Amygdala (tissue), 56 donors: ENCODE measurements around the gene PAPPA2.

ENCODE experiments used
- DNase-seq, 56 donors: peaks; one replicate each; lab custom pipeline; 2025; lab: John Stamatoyannopoulos, UW

Gene PAPPA2

DNA sequence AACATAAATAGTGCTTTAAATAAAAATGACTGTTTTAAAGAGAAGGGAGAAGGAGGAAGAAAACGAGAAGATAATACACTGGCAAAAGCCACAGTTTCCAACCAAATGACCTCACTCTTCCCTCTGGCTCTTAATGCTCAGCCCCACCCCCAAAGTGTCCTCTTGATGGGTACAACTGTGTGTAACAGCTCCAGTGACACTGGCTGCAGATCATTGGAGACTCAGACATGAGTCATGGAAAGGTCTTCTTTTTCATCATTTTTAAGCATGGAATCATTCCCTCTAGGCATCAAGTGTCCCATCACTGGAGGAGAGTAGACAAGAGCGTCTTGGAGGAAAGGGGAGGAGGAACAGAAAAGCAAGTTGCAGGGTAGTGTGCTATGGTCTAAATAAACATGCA, 333.0 kb downstream of the PAPPA2 start:
- DNase-seq = no peak

DNA sequence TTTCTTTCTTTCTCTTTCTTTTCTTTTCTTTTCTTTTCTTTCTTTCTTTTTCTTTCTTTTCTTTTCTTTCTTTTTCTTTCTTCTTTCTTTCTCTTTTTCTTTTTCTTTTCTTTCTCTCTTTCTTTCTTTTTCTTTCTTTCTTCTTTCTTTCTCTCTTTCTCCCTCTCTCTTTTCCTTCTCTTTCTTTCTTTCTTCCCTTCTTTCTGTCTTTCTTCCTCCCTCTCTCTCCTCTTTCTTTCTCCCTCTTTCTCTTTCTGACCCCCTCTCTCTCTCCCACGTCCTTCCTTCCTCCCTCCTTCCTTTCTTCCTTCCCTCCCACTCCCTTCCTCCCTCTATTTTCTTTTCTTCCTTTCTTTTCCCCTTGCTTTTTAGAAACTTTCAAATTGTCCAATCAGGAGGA, 333.6 kb downstream of the PAPPA2 start:
- DNase-seq = no peak

DNA sequence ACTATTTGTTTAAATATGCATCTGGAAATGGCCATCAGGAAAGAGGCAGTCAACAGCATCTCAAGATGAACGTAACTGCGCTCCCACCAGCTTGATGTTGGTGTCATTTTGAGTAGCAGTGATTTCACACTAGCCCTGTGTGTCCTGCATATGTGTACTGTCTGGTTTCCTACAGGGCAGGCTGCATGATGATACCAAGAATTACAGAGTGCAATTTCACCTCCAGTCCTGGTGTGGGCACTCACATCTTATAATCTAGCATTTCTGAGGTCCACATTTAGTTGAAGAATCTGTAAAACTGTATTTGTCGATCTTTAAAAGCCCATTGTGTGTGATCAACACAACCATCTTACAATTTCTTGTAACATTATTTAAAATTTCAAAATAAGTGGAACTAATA, 336.4 kb downstream of the PAPPA2 start:
- no peak for DNase-seq

DNA sequence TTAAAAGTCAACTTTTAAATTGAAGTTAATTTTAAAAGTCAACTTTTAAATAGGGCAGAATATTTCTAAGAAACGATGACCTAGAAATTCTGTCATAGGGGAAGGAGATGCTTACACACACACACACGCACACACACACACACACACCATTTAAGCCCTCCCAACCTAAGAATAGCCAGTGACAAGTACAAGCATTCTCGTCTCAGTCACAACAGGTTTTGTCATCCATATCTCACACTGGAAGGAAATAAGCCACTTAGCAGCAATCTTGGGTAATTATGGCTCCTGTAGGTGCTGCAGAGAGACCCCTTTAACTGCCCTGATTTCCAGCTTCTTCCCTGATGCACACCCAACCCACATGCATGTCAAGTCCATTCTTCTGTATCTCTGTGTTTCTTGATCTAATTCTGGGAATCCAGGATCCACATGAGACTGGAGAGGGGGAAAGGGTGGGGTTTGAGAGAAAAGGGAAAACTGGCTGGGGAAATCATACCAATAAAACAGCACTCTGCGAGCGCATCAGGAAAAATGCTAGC, 338.1 kb downstream of the PAPPA2 start:
- no peak for DNase-seq

DNA sequence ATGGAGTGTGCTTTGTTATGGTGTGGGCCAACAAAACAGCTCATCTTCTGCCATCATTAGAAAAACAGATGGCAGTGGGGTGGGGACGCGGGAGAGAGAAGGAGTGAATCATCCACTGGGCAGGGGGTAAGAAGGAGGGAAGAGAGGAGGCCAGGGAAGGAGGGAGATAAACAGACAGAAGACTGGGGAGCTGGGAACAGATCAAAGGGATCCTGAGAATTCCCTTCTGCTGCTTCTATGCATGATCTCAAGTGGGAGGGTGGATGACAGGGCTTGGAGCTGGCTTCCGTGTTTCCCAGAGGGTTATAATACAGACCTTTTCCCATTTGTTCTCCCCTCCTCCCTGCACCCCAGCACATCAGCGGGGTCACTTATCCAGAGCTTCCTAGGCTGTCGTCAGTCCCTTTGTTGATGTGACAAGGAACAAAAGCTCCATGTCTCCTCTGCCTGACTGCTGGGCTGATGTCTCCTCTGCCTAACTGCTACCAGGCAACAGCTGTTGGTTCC, 338.6 kb downstream of the PAPPA2 start:
- DNase-seq = peak in 17 of 56 donors; percentile 2 to 52 (median 12)

DNA sequence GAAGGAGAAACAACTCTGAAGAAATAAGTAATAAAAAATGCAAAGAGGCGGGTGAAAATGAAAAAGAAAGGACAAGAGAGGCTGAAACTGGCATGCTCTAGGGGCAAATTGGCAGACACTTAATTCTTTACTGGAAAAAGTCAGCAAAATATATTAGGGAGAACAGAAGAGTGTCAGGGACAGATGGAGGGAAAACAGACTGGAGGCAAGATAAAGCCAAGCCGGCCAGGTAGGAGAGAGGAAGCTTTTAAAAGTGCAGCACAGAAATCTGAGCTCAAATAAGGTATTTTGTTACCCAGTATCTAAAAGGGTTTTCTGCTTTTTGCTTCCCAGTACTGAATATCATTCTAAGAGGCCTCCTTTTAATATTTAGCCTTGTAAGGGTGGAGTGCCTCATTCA, 339.3 kb downstream of the PAPPA2 start:
- DNase-seq = no peak

DNA sequence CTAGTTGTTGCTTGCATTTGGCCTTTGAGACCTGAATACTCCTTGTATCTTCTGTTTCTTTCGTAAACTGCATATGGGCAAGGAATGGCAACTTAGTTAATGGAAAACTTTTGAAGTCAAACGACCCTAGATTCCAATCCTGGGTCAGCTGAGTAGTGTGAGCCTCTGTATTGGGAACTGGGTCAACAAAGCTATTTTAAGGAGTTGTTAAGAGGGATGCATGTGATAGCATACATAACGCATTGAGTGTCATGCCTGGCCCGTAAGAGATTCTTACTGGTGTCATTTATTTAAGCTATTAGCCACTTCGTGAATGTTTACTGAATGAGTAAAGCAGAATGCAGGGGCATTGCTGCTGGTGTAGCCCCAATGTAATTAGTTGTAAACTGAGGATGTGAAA, 340.1 kb downstream of the PAPPA2 start:
- no peak for DNase-seq

DNA sequence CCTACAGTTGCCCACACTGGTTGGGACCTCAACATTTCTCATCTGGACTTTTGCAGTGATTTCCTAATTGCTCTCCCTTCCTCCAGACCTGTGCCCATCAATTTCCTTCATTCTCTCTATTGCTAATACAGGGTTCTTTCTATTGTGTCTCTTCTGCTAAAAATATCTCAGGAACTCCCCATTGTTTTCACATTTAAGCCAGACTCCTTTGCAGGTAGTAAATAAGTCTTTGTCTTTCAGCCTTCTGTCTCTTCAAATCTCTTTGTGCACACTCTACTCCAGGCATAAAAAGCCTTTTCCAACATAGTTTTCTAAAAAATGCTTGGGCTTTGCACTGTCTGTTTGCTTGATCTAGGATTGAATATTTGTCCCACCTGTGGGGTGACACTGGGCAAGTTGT, 340.6 kb downstream of the PAPPA2 start:
- no peak for DNase-seq

DNA sequence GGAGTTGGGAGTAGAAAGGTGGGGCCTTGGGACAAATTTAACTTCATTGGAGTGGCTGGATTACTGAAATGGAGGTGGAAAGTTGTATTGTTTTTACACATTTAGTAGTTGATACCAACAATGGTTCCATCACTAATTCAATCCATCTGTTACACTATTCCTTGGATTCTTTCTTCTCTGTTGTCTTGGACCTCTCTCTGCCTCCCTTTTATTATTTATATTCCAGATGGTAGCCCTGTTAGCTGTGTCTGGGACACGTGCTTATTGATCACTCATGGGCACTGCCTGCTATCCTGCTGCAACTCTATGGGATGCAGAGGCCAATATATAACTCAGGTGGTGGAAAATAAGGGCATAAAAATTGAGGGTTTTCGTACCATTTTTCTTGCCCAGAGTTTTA, 346.3 kb downstream of the PAPPA2 start:
- DNase-seq = no peak

DNA sequence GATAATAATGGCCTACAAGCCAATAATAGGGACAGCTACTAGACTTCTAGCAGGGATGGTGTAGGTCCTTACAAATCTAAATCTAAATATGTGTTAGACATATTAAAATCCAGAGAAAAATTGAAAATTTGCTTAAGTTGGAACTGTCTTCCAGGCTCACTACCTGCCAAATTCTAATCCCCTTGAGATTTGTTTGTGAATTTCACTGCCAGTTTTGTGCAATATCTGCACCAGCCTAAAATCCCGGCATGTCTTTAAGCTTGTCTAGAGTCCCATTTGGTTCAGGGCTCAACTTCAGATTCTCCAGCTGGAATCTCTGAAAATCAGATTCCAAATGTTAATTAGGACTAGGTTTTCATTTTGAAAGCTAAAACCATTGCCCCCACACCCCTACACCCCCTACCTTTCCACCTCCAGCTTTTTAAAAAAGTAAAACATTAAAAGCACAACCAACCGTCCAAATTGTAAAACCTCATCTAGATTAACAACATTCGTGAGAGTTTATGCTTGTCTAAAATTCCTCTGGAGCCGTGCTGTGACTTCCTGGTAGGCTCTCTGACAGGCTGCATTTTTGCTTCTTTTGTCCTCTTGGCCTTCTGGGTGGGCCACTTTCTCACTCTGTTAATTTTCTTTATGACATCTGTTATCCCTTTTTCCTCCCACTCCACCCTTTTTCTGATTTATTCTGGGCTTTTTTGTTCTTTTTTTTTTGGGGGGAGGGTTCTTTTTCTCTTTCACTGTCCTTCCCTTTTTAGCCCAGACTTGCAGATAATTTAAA, 348.7 kb downstream of the PAPPA2 start:
- DNase-seq = no peak

DNA sequence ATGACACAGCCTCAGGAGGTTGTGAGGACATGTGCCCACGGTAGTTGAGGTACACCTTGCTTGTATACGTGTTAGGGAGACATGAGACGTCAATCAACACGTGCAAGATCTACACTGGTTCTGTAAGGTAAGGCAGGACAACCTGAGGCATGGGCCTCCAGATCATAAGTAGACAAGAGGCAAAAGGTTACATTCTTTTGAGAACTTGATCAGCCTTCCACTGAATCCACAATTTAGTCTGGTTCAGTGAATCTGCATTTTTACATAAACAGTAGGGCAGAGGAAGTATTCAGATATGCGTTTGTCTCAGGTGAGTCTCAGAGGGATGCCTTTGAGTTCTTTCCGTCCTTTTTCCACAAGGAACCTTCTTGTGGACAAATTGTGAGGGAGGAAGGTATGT, 352.6 kb downstream of the PAPPA2 start:
- DNase-seq = no peak

DNA sequence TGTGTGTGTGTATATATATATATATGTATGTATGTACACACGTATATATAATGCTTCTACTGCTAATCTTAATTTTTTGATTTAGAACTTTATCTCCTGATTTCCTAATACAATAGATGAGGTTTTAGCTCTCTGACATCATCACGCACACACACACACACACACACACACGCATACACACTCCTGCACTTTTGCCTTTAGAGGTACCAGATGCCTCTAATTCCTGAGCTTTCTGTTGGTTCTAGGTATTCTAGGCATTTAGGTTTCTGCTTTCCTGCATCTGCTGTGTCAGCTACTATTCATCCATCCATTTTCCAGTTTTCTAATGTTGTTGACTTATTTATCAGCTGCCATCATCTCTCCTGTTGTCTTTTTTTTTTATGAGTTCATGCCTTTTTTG, 353.3 kb downstream of the PAPPA2 start:
- no peak for DNase-seq

DNA sequence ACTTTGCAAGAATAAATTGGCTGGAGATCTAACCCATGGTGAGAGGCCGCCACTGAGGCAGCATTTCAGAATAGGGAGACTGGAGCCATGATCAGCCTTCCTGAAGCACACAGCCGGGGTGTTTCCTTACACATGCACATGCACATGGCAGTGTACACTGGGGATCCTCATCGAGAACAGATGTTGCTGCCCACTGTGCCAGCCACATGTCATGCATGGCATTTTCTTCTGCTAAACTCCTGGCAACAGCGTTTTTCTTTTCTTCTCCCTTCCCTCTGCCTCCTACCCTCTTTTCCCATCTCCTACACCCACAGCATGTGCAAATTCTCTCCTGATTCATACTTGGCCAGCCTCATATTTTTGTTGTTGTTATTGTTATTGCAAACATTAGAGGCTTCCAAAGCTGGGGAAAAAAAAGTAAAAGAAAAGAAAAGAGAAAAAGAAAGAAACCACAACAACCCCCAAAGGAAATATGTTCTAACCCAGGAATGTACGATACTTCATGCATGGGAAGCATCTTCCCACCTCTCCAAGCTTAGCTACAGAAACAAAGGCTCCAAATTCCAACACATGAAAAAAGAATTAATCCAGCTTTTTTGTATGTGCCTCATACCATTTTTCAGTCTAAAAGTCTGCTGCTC, 357.5 kb downstream of the PAPPA2 start:
- DNase-seq = peak in 1 of 56 donors; percentile 14

DNA sequence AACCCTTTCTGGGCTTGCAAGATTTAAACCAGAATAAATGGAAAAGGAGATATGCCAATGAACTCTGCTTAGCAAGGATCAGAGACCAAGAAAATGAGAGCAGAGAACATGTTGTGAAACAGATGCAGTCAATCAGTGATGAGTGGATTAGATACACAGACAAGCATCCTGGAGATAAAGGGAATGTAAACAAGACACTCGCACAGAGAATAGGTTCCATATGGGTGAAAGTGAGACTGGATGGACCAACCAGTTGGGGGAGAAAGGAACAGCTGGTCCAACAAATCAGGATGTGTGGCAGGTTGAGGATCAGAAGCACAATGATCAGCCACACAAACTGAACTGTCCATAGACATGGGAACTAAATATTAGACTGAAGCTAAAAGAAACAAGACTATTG, 363.3 kb downstream of the PAPPA2 start:
- no peak for DNase-seq

DNA sequence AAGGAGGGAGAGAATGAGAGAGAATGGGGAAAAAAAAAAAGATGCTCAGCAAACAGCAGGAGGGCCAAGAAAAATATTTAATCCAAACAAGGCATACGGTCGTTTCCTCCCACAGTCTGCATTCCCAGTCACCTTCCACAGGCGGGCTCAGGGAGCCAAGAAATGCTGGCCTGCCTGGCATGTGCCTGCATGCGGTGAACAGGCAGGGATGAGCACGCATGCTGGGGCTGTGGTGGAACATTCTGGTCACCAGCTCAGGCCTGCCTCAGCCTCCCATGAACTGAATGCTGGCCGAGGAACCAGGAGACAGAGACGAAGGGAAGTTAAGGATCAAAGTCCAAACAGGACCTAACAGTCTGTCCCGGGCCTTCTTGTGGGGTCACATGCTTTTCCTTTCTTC, 366.3 kb downstream of the PAPPA2 start:
- DNase-seq = no peak

DNA sequence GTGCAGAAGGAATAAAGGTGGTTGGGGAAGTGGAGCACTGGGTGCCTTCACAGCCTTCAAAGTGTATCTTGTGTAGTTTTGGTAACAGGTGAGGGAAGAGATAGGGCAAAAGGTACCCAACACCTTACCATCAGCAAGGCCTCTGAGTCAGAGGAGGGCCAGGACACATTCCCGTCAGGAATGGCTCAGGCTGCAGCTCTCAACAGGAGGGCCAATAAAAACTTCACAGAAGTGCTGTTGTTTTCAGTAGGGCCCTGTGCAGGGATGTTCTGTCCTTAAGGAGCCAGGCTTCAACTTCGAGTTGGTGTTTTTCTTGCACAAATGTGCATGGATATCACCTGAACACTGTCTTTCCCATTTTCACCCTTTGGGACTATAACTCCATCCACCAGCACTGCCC, 368.2 kb downstream of the PAPPA2 start:
- DNase-seq = no peak

DNA sequence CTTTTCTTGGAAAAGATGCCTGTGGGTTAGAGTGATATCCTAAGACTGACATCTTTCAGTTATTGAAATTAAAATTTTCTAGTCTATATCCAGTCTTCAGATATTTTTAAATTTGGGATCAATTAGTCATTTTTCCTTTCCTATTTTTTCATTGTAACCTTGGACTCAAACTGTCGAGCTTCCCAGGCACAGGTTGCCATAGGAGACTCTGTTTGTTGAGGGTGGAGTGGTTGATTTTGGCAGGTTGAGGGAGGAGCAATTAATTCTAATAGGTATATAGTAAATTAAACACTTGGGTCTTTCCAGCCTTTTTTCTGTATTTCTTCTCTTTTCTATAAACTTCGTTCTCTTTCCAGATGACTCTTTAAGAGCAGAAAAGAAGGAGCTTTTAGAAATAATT, 374.7 kb downstream of the PAPPA2 start:
- DNase-seq = no peak

DNA sequence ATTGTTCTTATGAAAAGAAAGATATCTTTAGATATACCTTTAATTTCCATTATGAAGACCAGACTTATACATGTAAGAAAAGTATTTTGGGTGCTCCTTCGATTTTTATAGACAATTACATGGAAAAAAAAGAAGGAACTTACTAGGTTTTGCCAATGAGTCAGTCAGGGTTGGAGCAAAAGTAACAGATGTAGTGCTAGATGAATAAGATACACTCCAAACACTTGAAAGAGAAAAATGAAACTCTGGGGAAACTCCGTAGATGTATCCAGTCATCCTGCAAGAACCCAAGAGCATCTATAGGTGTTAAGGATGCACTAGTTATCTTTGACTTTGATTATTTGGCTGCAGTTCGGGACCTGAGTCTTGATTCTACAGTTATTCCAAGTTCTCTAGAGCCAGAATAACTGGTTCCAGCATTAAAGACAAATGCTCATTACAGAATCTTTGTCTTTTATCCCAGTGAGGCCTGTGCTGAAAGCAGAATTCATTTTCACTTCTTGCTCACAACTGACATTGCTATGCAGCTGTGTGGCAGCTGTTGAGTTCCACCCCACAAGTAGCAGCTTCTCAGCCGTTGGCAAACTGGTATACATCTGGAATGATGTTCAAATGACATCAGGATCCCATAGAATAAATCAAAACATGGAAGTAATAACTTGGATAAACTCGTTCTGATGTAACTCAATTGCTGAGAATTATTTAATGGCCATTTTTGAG, 375.5 kb downstream of the PAPPA2 start:
- no peak for DNase-seq

DNA sequence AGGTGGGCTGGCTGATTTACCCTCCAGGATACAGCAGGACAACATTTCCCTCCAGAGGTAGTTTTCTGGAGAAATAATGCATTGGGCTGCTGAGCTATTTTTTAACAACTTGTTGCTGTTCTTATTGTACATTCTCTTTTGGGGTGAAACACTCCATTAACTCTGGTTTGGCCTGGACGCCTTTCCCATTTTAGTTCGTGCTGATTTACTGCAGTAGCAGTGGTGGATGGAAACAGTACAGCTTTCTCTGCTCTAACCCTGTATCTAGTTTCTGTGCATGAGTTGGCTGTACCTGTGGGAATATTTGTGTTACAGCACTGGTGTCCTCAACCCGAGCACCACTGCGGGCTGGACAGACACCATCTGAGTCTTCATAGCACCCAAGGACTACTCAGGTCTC, 376.2 kb downstream of the PAPPA2 start:
- DNase-seq = no peak

DNA sequence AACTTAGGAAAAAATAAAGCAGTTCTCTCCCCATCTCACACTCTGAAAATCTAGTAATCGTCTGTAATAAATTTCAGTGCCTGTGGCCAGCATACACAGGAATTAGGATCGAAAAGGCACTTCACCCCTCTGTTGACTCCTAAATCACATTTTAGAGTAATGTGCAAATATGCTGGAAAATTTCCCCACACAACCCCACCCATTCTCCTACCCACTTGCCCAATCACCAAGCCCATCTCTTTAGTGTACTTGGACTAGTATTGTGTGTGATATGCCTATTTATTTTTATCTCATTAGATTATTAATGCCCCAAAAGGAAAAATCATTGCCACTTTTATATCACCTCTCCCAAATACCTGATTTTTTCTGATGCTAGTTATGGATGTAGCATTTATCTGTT, 378.3 kb downstream of the PAPPA2 start:
- DNase-seq = no peak
